CD14-positive monocyte (primary cell): ENCODE measurements around the gene TPST1. TPM values are rescaled to one million over a fixed set of nuclear protein-coding genes. Genes with fewer than 3 reads are reported as not detected.

Experiments
- DNase-seq, 3 donors: peaks; one replicate each; pipeline ENCODE4 v3.0.0-alpha.2; 2011 to 2022
- H2AFZ ChIP-seq: 2 replicates; pipeline ENCODE4 v1.6.0; 2012; ENCODE audit warnings: mild to moderate bottlenecking, low read depth, low read length, inconsistent platforms; ENCODE audit not compliant: insufficient read depth, poor library complexity, severe bottlenecking
- H3K27ac ChIP-seq, 2 donors: 1 replicate in 1 of 2; 2 replicates in 1 of 2; pipeline ENCODE4 v1.5.1; 2012 to 2013; ENCODE audit warnings: low read length in 2 of 2, control low read depth in 1 of 2, inconsistent platforms in 1 of 2, low read depth in 1 of 2, mild to moderate bottlenecking in 1 of 2
- H3K27me3 ChIP-seq, 2 donors: one replicate each; pipeline versions ENCODE4 v1.6.0 to v1.6.1; 2011 to 2013; ENCODE audit warnings: low read length in 2 of 2; ENCODE audit not compliant: control insufficient read depth in 2 of 2, insufficient read depth in 2 of 2
- H3K36me3 ChIP-seq, 2 donors: replicated peaks in 1 of 2; 1 replicate in 1 of 2; 2 replicates in 1 of 2; pipeline versions ENCODE4 v1.5.1 to v1.6.1; 2012 to 2013; ENCODE audit warnings: low read length in 2 of 2, control low read depth in 1 of 2, inconsistent platforms in 1 of 2, mild to moderate bottlenecking in 1 of 2; ENCODE audit not compliant: insufficient read depth in 2 of 2, control insufficient read depth in 1 of 2
- H3K4me1 ChIP-seq, 2 donors: 1 replicate in 1 of 2; 2 replicates in 1 of 2; pipeline versions ENCODE4 v1.5.1 to v1.6.1; 2012 to 2013; ENCODE audit warnings: low read length in 2 of 2, control low read depth in 1 of 2, inconsistent platforms in 1 of 2, mild to moderate bottlenecking in 1 of 2, moderate library complexity in 1 of 2; ENCODE audit not compliant: insufficient read depth in 2 of 2, control insufficient read depth in 1 of 2
- H3K4me2 ChIP-seq: replicated peaks from 2 replicates; pipeline ENCODE3; 2012; ENCODE audit warnings: low read length, moderate library complexity, mild to moderate bottlenecking; ENCODE audit not compliant: poor library complexity, severe bottlenecking; ENCODE audit errors: extremely low read depth
- H3K4me3 ChIP-seq, 3 experiments: fragments of 200-600 bp in 1 of 3; sonication (generic) in 1 of 3; replicated peaks in 1 of 3; 1 replicate in 2 of 3; 2 replicates in 1 of 3; pipeline ENCODE4 v1.5.1; 2011 to 2013; ENCODE audit warnings: low read length in 3 of 3, mild to moderate bottlenecking in 3 of 3, control low read depth in 2 of 3, low read depth in 2 of 3, inconsistent platforms in 1 of 3, moderate library complexity in 1 of 3
- H3K79me2 ChIP-seq: 2 replicates; pipeline ENCODE4 v1.6.0; 2012; ENCODE audit warnings: mild to moderate bottlenecking, control low read depth, inconsistent platforms, low read length, moderate library complexity; ENCODE audit not compliant: insufficient read depth
- H3K9ac ChIP-seq: 2 replicates; pipeline ENCODE4 v1.6.0; 2017; ENCODE audit warnings: low read length, mild to moderate bottlenecking; ENCODE audit not compliant: insufficient read depth, poor library complexity, severe bottlenecking
- H3K9me3 ChIP-seq, 2 donors: replicated peaks in 1 of 2; 1 replicate in 1 of 2; 2 replicates in 1 of 2; pipeline versions ENCODE4 v1.5.1 to v1.6.1; 2012 to 2013; ENCODE audit warnings: low read length in 2 of 2, control low read depth in 1 of 2; ENCODE audit not compliant: control insufficient read depth in 1 of 2, insufficient read depth in 1 of 2
- H4K20me1 ChIP-seq: 2 replicates; pipeline ENCODE4 v1.6.0; 2012; ENCODE audit warnings: mild to moderate bottlenecking, low read length, control low read depth, moderate library complexity; ENCODE audit not compliant: insufficient read depth
- H3K27ac Mint-ChIP-seq, 7 donors: one replicate each; pipeline ENCODE4 v1.8.0; 2020; ENCODE audit warnings: mild to moderate bottlenecking in 7 of 7, mixed read lengths in 7 of 7, moderate library complexity in 6 of 7, inconsistent platforms in 2 of 7
- H3K27me3 Mint-ChIP-seq, 3 donors: one replicate each; pipeline ENCODE4 v1.8.0; 2021 to 2022; ENCODE audit warnings: low read depth in 3 of 3, mild to moderate bottlenecking in 3 of 3, mixed read lengths in 3 of 3, moderate library complexity in 3 of 3, inconsistent platforms in 1 of 3
- H3K36me3 Mint-ChIP-seq, 2 donors: one replicate each; pipeline ENCODE4 v1.8.0; 2020; ENCODE audit warnings: mixed read lengths in 2 of 2, inconsistent platforms in 1 of 2, mild to moderate bottlenecking in 1 of 2
- H3K4me1 Mint-ChIP-seq: one replicate; pipeline ENCODE4 v1.8.0; 2020; ENCODE audit warnings: mild to moderate bottlenecking, mixed read lengths
- H3K4me3 Mint-ChIP-seq, 2 donors: one replicate each; pipeline ENCODE4 v1.8.0; 2020; ENCODE audit warnings: mild to moderate bottlenecking in 2 of 2, mixed read lengths in 2 of 2, moderate library complexity in 1 of 2
- H3K9me3 Mint-ChIP-seq, 7 donors: one replicate each; pipeline ENCODE4 v1.8.0; 2020 to 2022; ENCODE audit warnings: mixed read lengths in 7 of 7, mild to moderate bottlenecking in 6 of 7, moderate library complexity in 6 of 7, inconsistent platforms in 2 of 7
- CTCF ChIP-seq: fragments of 200-600 bp; IDR thresholded peaks from one replicate; pipeline ENCODE4 v1.8.0; 2022; ENCODE audit warnings: antibody characterized with exemption, mild to moderate bottlenecking
- WGBS: methylation state at CpG from one replicate; pipeline ENCODE4 v1.1.5; 2013; ENCODE audit warnings: missing lambda C conversion rate; ENCODE audit not compliant: insufficient coverage; 5-methylcytosine and 5-hydroxymethylcytosine counted together
- intact Hi-C, 2 donors: fragments of 100-400 bp; cut with micrococcal nuclease; formaldehyde crosslinking; loops; one replicate each; pipeline versions ENCODE4 v1.15.0 to v1.15.1; 2023
- polyA plus RNA-seq, 3 donors: library from polyadenylated mRNA; depleted of rRNA in 1 of 3; unstranded in 2 of 3; stranded (reverse) in 1 of 3; fragments of 300-500 nt in 2 of 3; fragments of >200 nt in 1 of 3; fragmentation: Illumina TruSeq in 2 of 3; gene quantifications; 1 replicate in 2 of 3; 2 replicates in 1 of 3; pipeline ENCODE4 v1.2.3, GENCODE V29; 2012 to 2021

The TPST1 gene
- polyA plus RNA-seq, 3 donors, result 0.54 to 4.8 (median 4.2) TPM

DNA sequence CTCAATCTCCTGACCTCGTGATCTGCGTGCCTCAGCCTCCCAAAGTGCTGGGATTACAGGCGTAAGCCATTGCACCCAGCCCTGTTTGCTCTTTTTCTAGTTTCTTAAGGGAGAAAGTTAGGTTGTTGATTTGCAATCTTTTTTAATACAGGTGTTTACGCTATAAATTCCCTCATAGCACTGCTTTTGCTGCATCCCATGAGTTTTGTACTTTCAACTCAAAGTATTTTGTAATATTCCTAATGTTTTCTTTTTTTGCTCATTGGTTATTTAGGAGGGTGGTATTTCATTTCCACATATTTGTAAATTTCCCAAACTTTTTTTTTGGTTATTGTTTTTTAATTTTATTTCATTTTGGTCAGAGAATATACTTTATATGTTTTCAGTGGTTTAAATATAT lies 11.6 kb downstream of the TPST1 start:
- H3K9me3 ChIP-seq, result no peaks in the 10 kb centered on the region
- intact Hi-C loops, result no loop called here
- H3K36me3 ChIP-seq, result no peaks in the 10 kb centered on the region
- TF ChIP-seq CTCF, result no peak
- Mint-ChIP-seq H3K4me3 (no peak overlapping the region), H3K27ac (no peak overlapping the region), H3K27me3 (peaks cover 3 to 7% (median 5%) of the 10 kb centered on the region in 3 donors), H3K9me3 (peaks cover 0 to 4% (median 0%) of the 10 kb centered on the region in 7 donors), H3K36me3 (no peaks in the 10 kb centered on the region), H3K4me1 (peaks cover 7% of the 10 kb centered on the region)
- H2AFZ ChIP-seq, result no peak overlapping the region
- H3K4me3 ChIP-seq, result no peak overlapping the region
- no peak overlapping the region for H3K27ac ChIP-seq
- DNase-seq, result no peak
- no peaks in the 10 kb centered on the region for H3K4me1 ChIP-seq
- no peaks in the 10 kb centered on the region for H3K27me3 ChIP-seq
- no peak overlapping the region for H3K4me2 ChIP-seq
- H3K9ac ChIP-seq, result no peak overlapping the region
- no peaks in the 10 kb centered on the region for H3K79me2 ChIP-seq
- no peaks in the 10 kb centered on the region for H4K20me1 ChIP-seq
- 100% methylated on average over 2 of the region's 4 CpGs for WGBS

- no peak overlapping the region for H2AFZ ChIP-seq
- intact Hi-C loops, result no loop called here
- no CpG with 5 or more reads among the region's 1 CpG for WGBS
- Mint-ChIP-seq H3K36me3 (no peaks in the 10 kb centered on the region), H3K27me3 (peaks cover 0 to 4% (median 3%) of the 10 kb centered on the region in 3 donors), H3K4me1 (peaks cover 16% of the 10 kb centered on the region), H3K27ac (no peak overlapping the region), H3K4me3 (no peak overlapping the region), H3K9me3 (peaks cover 0 to 4% (median 0%) of the 10 kb centered on the region in 7 donors)
- H3K4me2 ChIP-seq, result no peak overlapping the region
- H3K4me1 ChIP-seq, result peaks cover 8 to 9% of the 10 kb centered on the region in 2 donors
- no peaks in the 10 kb centered on the region for H3K27me3 ChIP-seq
- H4K20me1 ChIP-seq, result no peaks in the 10 kb centered on the region
- DNase-seq, result no peak
- no peaks in the 10 kb centered on the region for H3K36me3 ChIP-seq
- H3K27ac ChIP-seq, result no peak overlapping the region
- no peaks in the 10 kb centered on the region for H3K9me3 ChIP-seq
- H3K9ac ChIP-seq, result no peak overlapping the region
- no peaks in the 10 kb centered on the region for H3K79me2 ChIP-seq
- TF ChIP-seq CTCF, result no peak
- no peak overlapping the region for H3K4me3 ChIP-seq
These were observed 14.7 kb downstream of the TPST1 start for GRCh38 chr7:66219805-66220204.
